ENCODE results near the gene DIS3L. TPM values are rescaled to one million over a fixed set of nuclear protein-coding genes. Genes with fewer than 3 reads are reported as not detected.
A peak's percentile ranks its signal among the peaks of the same experiment; 100 is the strongest.
"Not testable (repeated sequence)": the region's sequence is repeated elsewhere in the genome, so short reads cannot be mapped to it uniquely, and the experiment has no call there.

DIS3L gene
- total RNA-seq, 1 donor from 2014 or later, result 27.1 TPM

DNA sequence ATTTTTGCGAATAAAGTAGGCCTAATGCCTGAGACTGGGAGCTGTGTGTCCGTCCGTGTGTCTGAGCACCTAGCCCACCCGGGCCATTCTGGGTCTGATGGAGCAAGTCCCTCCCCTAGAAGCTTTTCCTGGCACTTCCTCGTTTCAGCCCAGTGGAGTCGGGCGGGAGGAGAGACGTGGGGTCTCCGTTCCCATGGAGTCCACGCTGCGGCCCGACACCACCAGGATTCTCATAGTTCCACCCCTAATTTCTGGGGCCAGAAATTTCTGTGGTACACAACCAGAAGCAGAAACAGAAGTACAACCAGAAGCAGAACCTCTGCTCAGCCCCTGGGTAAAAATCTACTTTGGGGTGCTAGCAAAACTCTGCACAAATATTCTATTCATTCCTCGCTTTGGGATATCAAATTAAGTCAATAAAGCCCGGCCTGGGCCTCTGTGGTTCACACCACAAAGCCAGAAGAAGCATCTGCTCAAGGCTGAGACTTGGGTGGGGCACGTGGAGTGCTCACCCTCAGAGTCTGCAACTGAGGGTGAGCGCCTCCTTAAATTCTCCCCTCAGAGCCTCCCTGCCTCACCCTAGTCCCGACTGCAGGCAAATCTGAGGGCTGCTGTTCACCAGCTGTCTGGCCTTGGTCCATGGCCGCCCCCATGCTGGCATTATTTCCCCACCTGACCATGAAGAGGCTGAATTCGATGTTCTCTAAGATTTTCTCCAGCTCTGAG lies 38.3 kb upstream of the DIS3L start:
- peaks cover 21% of the 10 kb centered on the region for H3K4me1 ChIP-seq
- no peaks in the 10 kb centered on the region for H3K9me3 ChIP-seq
- intact Hi-C loops (cut with DNase I), result no loop called here
- peaks cover 63% of the 10 kb centered on the region for H3K27me3 ChIP-seq
- no peak for DNase-seq
- H3K36me3 ChIP-seq, result no peaks in the 10 kb centered on the region
- H3K27ac ChIP-seq, result no peak overlapping the region
- TF ChIP-seq, protein P1, sequence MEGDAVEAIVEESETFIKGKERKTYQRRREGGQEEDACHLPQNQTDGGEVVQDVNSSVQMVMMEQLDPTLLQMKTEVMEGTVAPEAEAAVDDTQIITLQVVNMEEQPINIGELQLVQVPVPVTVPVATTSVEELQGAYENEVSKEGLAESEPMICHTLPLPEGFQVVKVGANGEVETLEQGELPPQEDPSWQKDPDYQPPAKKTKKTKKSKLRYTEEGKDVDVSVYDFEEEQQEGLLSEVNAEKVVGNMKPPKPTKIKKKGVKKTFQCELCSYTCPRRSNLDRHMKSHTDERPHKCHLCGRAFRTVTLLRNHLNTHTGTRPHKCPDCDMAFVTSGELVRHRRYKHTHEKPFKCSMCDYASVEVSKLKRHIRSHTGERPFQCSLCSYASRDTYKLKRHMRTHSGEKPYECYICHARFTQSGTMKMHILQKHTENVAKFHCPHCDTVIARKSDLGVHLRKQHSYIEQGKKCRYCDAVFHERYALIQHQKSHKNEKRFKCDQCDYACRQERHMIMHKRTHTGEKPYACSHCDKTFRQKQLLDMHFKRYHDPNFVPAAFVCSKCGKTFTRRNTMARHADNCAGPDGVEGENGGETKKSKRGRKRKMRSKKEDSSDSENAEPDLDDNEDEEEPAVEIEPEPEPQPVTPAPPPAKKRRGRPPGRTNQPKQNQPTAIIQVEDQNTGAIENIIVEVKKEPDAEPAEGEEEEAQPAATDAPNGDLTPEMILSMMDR (IDR thresholded peaks at IDR 0.05), result no peak
- H3K4me3 ChIP-seq, result no peak overlapping the region
- ATAC-seq, result no peak

- Histone ChIP-seq H3K27ac (no peak overlapping the region), H3K27me3 (peaks cover 49% of the 10 kb centered on the region), H3K4me1 (peaks cover 20% of the 10 kb centered on the region), H3K9me3 (no peaks in the 10 kb centered on the region), H3K4me3 (no peak overlapping the region), H3K36me3 (no peaks in the 10 kb centered on the region)
- DNase-seq (no peak), ATAC-seq (peak; percentile 16)
- TF ChIP-seq, protein P1 (IDR thresholded peaks at IDR 0.05), result no peak
- intact Hi-C loops (cut with DNase I), result no loop called here
These were observed 36.7 kb upstream of the DIS3L start for GRCh38 chr15:66256692-66257091.

DNA sequence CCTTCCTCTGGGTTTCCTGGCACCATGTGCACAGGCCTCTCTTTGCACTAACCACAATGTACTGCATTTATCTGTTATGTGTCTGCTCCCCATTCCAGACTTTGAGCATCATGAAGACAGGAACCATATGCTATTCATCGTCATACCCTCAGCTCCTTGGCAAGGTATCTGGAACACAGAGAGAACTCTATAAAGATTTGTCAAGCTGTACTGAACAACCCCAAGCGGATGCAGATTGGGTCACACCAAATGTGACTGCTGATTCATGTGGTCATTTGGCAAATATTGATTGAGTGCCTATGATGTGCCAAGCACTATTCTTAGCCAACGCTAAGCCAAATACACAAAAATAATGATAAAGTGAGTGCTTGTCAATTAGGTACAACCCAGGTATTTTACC lies 32.3 kb upstream of the DIS3L start:
- Histone ChIP-seq H3K9me3 (no peaks in the 10 kb centered on the region), H3K27ac (no peak overlapping the region), H3K4me3 (no peak overlapping the region), H3K27me3 (peaks cover 19% of the 10 kb centered on the region), H3K4me1 (no peaks in the 10 kb centered on the region), H3K36me3 (no peaks in the 10 kb centered on the region)
- intact Hi-C loops (cut with DNase I), result no loop called here
- ATAC-seq (peak; percentile 59), DNase-seq (no peak)
- TF ChIP-seq, protein P1 (IDR thresholded peaks at IDR 0.05), result no peak

- H3K4me3 ChIP-seq; H3K27ac ChIP-seq; H3K4me1 ChIP-seq; H3K27me3 ChIP-seq; ATAC-seq; DNase-seq; H3K9me3 ChIP-seq; H3K36me3 ChIP-seq; intact Hi-C loops (cut with DNase I): not testable (repeated sequence)
These were observed 30.5 kb upstream of the DIS3L start for GRCh38 chr15:66262837-66263236.

DNA sequence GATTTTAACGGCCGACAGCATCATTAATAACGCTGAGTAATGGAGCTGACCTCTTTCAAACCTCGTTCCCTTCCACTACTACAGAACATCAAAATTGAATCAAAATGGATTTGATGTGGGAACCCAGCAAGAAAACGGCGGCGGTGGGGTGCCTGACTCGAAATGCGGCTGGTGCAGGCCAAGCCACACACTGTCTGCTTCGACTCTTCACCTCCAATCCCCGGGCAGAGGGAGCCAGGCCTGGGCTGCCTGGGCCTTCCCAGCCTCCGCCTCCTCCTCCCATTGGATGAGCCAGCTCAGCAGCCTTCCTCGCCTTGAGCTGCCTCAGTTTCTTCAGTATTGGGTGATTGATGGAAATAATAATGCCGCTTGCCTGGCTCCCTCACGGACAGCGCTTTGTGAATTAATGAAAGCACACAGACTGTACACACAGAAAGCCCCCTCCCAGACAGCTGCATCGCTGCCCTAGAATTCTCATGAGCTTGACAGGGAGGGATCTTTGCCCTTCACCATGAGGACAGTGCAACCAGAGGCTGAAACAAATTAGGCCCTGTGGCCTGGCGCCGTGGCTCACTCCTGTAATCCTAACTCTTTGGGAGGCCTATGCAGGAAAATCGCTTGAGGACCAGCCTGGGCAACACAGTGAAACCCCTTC lies 28.4 kb upstream of the DIS3L start:
- DNase-seq (no peak), ATAC-seq (no peak)
- H3K4me1 ChIP-seq, result no peaks in the 10 kb centered on the region
- no peak overlapping the region for H3K27ac ChIP-seq
- TF ChIP-seq, protein P1 (IDR thresholded peaks at IDR 0.05), result no peak
- H3K9me3 ChIP-seq, result no peaks in the 10 kb centered on the region
- H3K27me3 ChIP-seq, result peaks cover 10% of the 10 kb centered on the region
- no peaks in the 10 kb centered on the region for H3K36me3 ChIP-seq
- H3K4me3 ChIP-seq, result no peak overlapping the region
- intact Hi-C loops (cut with DNase I), result no loop called here

- no peak for ATAC-seq
These were observed 23.9 kb upstream of the DIS3L start for GRCh38 chr15:66269326-66270090.

More at GRCh38 chr15:66269326-66270090, 23.9 kb upstream of the DIS3L start:
- no peaks in the 10 kb centered on the region for H3K9me3 ChIP-seq
- no peaks in the 10 kb centered on the region for H3K4me1 ChIP-seq
- no peaks in the 10 kb centered on the region for H3K27me3 ChIP-seq
- H3K36me3 ChIP-seq, result no peaks in the 10 kb centered on the region
- TF ChIP-seq, protein P1 (IDR thresholded peaks at IDR 0.05), result no peak
- H3K4me3 ChIP-seq, result no peak overlapping the region
- intact Hi-C loops (cut with DNase I), result no loop called here
- no peak for DNase-seq
- no peak overlapping the region for H3K27ac ChIP-seq
